IgD-negative memory B cell (primary cell): ENCODE results near the gene FRY. TPM values are rescaled to one million over a fixed set of nuclear protein-coding genes. Genes with fewer than 3 reads are reported as not detected.

Experiments used
- H3K27ac Mint-ChIP-seq, 3 donors: one replicate each; pipeline ENCODE4 v1.8.0; 2020 to 2022; ENCODE audit warnings: mild to moderate bottlenecking in 3 of 3, mixed read lengths in 3 of 3, moderate library complexity in 1 of 3
- H3K27me3 Mint-ChIP-seq: one replicate; pipeline ENCODE4 v1.8.0; 2021; ENCODE audit warnings: mixed read lengths
- H3K36me3 Mint-ChIP-seq: one replicate; pipeline ENCODE4 v1.8.0; 2020; ENCODE audit warnings: mild to moderate bottlenecking, mixed read lengths
- H3K4me1 Mint-ChIP-seq, 3 donors: one replicate each; pipeline ENCODE4 v1.8.0; 2020 to 2022; ENCODE audit warnings: mixed read lengths in 3 of 3, mild to moderate bottlenecking in 1 of 3
- H3K4me3 Mint-ChIP-seq, 4 donors: one replicate each; pipeline ENCODE4 v1.8.0; 2020 to 2022; ENCODE audit warnings: mild to moderate bottlenecking in 4 of 4, mixed read lengths in 4 of 4, moderate library complexity in 3 of 4
- H3K9me3 Mint-ChIP-seq, 3 donors: one replicate each; pipeline ENCODE4 v1.8.0; 2020 to 2021; ENCODE audit warnings: mixed read lengths in 3 of 3, mild to moderate bottlenecking in 1 of 3
- polyA plus RNA-seq: library from polyadenylated mRNA; unstranded; fragments of 300-500 nt; fragmentation: Illumina TruSeq; gene quantifications from one replicate; pipeline ENCODE4 v1.2.3, GENCODE V29; 2021

FRY gene
- polyA plus RNA-seq, 1 donor from 2014 or later, result 1.2 TPM

DNA sequence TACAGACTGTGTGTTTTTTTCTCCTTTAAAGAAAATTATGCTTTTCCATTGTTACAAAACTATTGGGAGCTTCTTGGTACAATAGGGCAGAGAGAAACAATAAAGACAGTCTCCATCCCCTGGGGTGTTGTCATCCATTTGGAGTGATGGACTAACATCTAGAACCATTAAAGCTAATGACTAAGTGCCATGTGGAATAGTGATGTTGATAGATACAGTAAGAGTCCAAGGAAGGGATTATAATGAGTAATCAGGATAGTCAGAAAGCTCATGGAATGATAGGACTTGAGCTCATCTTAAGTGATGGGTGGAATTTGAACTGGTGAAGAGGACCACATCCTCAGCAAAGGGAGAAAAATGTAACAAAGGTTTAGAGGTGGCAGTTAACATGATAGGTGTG lies 24.1 kb upstream of the FRY start:
- H3K4me1 Mint-ChIP-seq, result peaks cover 2 to 7% (median 2%) of the 10 kb centered on the region in 3 donors
- no peaks in the 10 kb centered on the region for H3K27me3 Mint-ChIP-seq
- no peaks in the 10 kb centered on the region for H3K9me3 Mint-ChIP-seq
- H3K27ac Mint-ChIP-seq, result peak overlapping the region in 1 of 3 donors; percentile 21
- H3K4me3 Mint-ChIP-seq, result no peak overlapping the region
- H3K36me3 Mint-ChIP-seq, result no peaks in the 10 kb centered on the region

DNA sequence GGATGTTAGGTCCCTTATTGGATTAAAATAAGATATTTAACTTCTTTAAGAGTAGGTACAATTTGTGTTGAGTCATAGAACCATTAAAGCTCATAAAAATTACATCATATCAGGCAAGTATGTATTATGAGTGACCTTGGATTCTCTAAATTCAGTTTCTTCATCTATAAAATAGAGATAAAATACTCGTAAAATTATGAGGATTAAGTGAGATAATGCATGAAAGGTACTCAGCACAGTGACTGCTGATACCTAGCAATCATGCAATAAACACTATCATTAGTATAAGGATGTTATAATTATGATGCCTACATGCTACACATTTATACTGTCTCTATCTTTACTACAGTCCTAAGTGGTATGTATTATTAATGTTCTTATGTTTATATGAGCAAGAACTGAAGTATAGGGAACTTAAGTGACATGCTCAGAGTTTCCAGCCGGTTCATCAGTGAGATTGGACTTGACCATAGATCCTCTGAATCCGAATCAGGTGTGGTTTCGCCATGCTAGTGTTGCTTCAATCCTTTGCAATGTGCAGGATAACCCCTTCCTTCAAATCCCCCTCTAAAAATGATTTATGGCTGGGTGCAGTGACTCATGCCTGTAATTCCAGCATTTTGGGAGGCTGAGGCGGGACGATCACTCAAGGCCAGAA lies 22.9 kb upstream of the FRY start:
- Mint-ChIP-seq H3K27me3 (no peaks in the 10 kb centered on the region), H3K27ac (no peak overlapping the region), H3K36me3 (peaks cover 1% of the 10 kb centered on the region), H3K9me3 (no peaks in the 10 kb centered on the region), H3K4me1 (peaks cover 2 to 7% (median 2%) of the 10 kb centered on the region in 3 donors), H3K4me3 (no peak overlapping the region)

DNA sequence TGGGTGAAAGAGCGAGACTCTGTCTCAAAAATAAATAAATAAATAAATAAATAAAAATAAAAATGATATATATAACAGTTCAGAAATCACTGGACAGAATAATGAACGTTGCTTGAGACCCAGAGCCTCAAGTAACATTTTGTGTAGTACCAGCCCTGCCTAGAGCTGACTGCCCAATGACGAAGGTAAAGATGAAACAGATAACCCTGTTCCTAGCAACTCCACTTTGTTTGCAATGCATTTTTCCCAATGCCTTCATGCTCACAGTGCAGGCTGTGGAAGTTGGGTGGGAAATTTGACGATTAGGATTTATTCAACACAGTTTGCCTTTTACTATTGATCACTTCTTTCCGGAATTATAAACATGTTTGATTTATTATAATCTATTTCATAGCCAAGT lies 22.2 kb upstream of the FRY start:
- Mint-ChIP-seq H3K4me1 (peaks cover 2 to 7% (median 2%) of the 10 kb centered on the region in 3 donors), H3K9me3 (no peaks in the 10 kb centered on the region), H3K4me3 (no peak overlapping the region), H3K27me3 (no peaks in the 10 kb centered on the region), H3K36me3 (peaks cover 1% of the 10 kb centered on the region), H3K27ac (no peak overlapping the region)

DNA sequence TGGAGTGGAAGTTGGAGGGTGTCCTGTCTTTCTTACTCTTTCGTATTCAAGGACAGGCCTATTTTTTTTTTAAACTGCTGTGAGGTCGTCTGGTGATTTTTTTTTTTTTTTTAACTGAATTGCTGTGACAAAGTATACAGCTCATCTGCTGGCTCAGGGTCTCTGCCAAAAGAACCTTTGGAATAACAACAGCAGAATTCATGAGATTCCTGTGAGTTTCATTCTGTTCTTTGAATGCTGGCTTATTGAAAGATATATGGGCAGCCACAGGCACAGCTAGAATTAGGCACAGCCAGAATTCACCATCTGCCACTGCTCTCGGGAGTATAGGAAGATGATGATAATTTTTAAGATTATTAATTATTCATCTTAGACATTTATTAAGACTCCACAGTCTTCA lies 21.4 kb upstream of the FRY start:
- H3K27ac Mint-ChIP-seq, result no peak overlapping the region
- H3K27me3 Mint-ChIP-seq, result no peaks in the 10 kb centered on the region
- peaks cover 1% of the 10 kb centered on the region for H3K36me3 Mint-ChIP-seq
- no peaks in the 10 kb centered on the region for H3K9me3 Mint-ChIP-seq
- H3K4me1 Mint-ChIP-seq, result peaks cover 2 to 7% (median 2%) of the 10 kb centered on the region in 3 donors
- H3K4me3 Mint-ChIP-seq, result no peak overlapping the region

DNA sequence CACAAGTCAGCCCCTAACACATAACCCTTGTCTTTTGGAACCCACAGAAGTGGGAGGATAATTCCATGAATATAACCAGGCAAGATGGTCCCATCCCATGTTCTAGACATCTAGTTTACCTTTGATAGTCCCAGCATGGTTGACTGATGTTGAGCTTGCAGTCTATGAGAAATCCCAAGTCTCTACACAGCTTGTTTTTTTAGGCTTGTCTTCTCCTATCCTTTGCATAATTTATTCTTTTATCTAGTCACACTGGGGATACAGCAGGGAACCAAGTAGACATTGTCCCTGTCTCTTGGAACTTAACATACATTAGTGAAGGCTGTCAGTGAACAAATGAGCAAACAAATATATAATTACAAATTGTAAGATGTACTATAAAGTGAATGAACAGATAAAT lies 19.6 kb upstream of the FRY start:
- Mint-ChIP-seq H3K27me3 (no peaks in the 10 kb centered on the region), H3K36me3 (peaks cover 1% of the 10 kb centered on the region), H3K4me3 (no peak overlapping the region), H3K4me1 (no peaks in the 10 kb centered on the region), H3K9me3 (no peaks in the 10 kb centered on the region), H3K27ac (no peak overlapping the region)

DNA sequence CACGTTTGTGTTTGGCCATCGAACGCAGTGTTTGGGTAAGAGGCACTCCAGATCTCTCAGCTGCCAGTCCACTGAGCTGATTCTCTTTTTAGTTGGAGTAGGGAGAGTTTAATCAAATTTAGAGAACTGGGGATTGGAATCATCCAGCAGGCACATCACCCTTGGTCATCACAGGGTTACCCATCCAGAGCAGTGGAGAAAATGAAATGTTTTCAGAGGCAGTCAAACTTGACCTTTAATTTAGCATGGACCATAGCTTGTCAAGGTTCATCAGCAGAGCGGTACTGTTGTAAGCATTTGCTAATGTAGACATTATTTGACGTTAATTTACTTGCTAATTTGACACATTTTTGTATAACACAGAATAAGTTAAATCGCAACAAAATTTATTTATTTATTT lies 18.4 kb upstream of the FRY start:
- Mint-ChIP-seq H3K9me3 (no peaks in the 10 kb centered on the region), H3K4me1 (no peaks in the 10 kb centered on the region), H3K27me3 (no peaks in the 10 kb centered on the region), H3K36me3 (peaks cover 1% of the 10 kb centered on the region), H3K4me3 (no peak overlapping the region), H3K27ac (no peak overlapping the region)

DNA sequence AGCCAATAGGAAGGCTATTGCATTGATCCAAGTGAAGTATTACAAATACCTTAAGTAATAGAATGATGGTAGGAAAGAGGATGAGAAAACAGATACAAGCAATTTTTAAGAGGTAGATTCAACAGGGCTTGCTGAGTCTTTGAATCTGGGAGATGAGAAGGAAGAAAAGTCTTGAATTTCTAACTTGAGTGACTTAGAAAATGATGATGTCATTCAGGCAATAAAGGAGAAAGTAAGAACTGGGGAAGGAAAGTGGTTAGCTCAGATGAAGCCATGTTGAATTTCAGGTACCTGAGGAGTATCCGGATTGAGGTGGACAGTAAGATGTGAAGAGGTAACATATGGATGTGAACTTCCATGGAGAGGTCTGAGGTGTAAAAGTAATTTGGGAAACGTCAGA lies 15.5 kb upstream of the FRY start:
- Mint-ChIP-seq H3K4me3 (no peak overlapping the region), H3K4me1 (no peaks in the 10 kb centered on the region), H3K27me3 (no peaks in the 10 kb centered on the region), H3K9me3 (no peaks in the 10 kb centered on the region), H3K36me3 (peaks cover 1% of the 10 kb centered on the region), H3K27ac (no peak overlapping the region)

DNA sequence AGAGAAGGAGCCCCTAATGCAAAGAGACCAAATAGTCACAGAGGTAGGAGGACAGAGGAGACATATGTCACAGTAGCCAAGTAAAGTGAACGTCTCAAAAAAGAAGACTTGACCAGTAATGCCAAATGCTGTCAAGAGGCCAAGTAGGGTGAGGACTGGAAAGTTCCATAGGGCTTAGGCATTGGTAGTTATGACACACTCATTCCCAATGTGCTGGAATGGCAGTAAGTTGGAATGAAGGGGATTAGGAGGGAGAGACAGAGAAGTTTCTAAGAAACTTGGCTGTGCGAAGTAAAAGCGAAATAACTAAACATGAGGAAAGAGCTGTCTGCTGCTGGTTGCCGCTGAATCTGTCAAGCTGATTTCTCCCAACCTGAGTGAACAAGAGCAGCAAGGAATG lies 14.9 kb upstream of the FRY start:
- Mint-ChIP-seq H3K4me3 (no peak overlapping the region), H3K27ac (no peak overlapping the region), H3K36me3 (peaks cover 1% of the 10 kb centered on the region), H3K4me1 (no peaks in the 10 kb centered on the region), H3K9me3 (no peaks in the 10 kb centered on the region), H3K27me3 (no peaks in the 10 kb centered on the region)

DNA sequence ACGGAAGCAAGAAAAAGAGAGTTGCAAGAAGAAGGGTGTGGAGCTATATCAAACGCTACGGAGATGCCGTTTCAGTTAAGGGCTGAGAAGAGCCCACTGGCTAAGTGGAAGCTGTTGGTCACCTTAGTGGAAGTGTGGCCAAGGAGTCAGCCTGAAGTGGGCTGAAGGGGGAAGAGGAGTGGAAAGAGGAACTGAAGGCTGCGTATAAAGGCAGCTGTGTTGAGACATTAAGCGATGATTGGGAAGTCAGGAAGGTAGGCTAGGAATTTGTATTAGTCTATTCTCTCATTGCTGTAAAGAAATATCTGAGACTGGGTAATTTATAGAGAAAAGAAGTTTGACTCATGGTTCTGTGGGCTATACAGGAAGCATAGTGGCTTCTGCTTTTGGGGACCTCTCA lies 14.1 kb upstream of the FRY start:
- H3K27me3 Mint-ChIP-seq, result no peaks in the 10 kb centered on the region
- H3K27ac Mint-ChIP-seq, result no peak overlapping the region
- no peak overlapping the region for H3K4me3 Mint-ChIP-seq
- H3K36me3 Mint-ChIP-seq, result peaks cover 1% of the 10 kb centered on the region
- no peaks in the 10 kb centered on the region for H3K4me1 Mint-ChIP-seq
- H3K9me3 Mint-ChIP-seq, result no peaks in the 10 kb centered on the region

DNA sequence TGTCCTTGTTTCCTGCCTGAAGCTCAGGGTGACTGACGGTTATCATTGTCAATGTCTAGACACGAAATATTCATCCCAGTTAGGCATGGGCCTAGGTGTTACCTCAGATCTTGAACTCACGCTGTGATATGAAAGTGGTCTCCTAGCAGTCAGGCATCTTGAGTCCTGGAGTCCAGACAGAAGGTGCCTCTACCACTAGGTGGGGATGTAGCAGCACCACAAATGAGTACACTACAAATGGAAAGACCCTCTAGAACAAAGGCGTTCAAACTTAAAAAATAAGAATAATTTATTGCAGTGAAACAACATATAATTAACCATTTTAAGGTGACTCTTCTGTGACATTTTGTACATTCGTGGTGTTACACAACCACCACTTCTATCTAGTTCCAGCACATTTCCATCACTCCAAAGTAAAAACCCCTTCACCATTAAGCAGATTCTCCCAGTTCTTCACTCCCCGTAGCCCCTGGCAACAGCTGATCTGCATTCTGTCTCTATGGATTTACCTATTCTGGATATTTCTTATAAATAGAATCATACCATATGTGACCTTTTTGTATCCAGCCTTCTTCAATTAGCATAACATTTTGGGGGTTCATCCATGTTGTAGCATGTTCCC lies 11.9 kb upstream of the FRY start:
- Mint-ChIP-seq H3K27me3 (no peaks in the 10 kb centered on the region), H3K9me3 (no peaks in the 10 kb centered on the region), H3K36me3 (no peaks in the 10 kb centered on the region), H3K4me3 (no peak overlapping the region), H3K27ac (peak overlapping the region in 1 of 3 donors; percentile 47), H3K4me1 (no peaks in the 10 kb centered on the region)

DNA sequence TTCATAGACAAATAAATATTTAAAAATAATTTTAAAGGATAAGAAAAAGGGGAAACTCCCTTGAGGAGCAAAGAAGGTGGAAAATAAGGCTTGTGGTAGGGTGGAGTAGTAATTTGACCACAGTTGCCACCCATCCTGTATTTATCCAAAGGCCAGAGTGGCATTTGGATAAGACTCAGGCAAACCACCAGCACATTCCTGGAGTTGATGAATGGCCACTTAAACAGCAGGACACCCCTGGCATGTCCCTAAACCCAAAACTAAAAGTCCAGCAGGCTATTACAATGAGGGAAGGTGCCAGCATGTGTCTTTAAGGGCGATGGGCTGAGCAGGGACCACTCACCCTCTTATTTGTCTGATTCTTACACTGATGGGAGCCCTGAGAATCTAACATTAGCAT lies 9.8 kb upstream of the FRY start:
- Mint-ChIP-seq H3K27me3 (no peaks in the 10 kb centered on the region), H3K4me1 (no peaks in the 10 kb centered on the region), H3K36me3 (no peaks in the 10 kb centered on the region), H3K9me3 (no peaks in the 10 kb centered on the region), H3K4me3 (no peak overlapping the region), H3K27ac (no peak overlapping the region)

DNA sequence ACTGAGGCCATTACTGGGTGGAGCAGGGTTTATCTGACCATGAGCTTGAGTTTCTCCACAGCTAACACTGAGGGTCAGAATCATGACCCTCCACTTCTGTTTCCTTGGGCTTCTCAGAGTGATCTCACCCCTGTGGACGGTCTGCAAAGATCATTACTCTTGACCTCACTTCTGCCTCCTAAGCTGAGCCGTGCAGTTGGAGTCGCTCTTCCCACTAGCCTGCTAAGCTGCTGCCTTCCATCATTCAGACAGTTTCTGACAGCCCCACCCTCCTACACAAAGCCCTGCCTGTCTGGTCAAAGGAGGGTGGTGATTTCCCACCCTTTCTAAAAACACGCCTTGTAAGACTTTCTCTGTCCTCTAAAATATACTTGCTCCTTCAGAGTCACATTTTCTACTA lies 9.3 kb upstream of the FRY start:
- Mint-ChIP-seq H3K4me1 (no peaks in the 10 kb centered on the region), H3K27ac (no peak overlapping the region), H3K36me3 (no peaks in the 10 kb centered on the region), H3K9me3 (no peaks in the 10 kb centered on the region), H3K4me3 (no peak overlapping the region), H3K27me3 (no peaks in the 10 kb centered on the region)

DNA sequence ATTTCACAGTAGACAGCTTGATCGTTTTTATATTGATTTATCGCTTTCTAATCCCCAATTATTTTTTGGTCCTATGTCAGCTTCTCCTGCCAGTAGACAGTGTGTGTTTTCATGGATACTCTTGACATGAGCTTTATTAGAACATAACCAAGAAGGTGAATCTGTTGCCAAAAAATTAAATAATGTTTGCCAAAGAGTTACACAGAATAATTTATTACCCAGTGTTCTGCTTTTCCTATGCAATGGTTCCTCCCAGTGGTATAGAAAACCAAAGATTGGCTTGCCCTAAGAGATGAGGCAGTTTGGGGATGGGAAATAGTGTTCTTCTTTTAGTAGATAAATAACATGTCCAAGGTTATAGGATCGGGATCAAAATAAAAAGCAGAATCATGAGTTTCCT lies 8.5 kb upstream of the FRY start:
- no peak overlapping the region for H3K27ac Mint-ChIP-seq
- H3K4me1 Mint-ChIP-seq, result no peaks in the 10 kb centered on the region
- no peaks in the 10 kb centered on the region for H3K36me3 Mint-ChIP-seq
- H3K9me3 Mint-ChIP-seq, result no peaks in the 10 kb centered on the region
- H3K4me3 Mint-ChIP-seq, result no peak overlapping the region
- no peaks in the 10 kb centered on the region for H3K27me3 Mint-ChIP-seq

DNA sequence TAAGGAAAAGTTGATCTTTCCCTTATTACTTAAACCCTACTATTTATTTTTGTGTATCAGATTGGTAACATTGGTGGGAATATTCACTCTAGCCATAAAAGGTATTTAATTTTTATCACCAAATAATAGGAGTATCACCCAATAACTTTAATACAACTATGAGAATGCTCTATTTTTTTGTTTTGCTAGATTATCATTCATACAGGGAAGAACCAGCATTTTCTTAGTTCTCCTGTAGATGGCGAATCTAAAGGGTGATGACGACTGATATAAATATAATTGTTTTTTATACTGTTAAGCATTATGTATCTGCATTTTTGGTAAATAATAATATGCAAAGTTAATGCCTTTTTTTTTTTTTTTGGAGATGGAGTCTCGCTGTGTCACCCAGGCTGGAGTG lies 7.9 kb upstream of the FRY start:
- H3K9me3 Mint-ChIP-seq, result no peaks in the 10 kb centered on the region
- H3K27ac Mint-ChIP-seq, result no peak overlapping the region
- H3K27me3 Mint-ChIP-seq, result no peaks in the 10 kb centered on the region
- peaks cover 0 to 3% (median 0%) of the 10 kb centered on the region in 3 donors for H3K4me1 Mint-ChIP-seq
- no peak overlapping the region for H3K4me3 Mint-ChIP-seq
- H3K36me3 Mint-ChIP-seq, result no peaks in the 10 kb centered on the region

DNA sequence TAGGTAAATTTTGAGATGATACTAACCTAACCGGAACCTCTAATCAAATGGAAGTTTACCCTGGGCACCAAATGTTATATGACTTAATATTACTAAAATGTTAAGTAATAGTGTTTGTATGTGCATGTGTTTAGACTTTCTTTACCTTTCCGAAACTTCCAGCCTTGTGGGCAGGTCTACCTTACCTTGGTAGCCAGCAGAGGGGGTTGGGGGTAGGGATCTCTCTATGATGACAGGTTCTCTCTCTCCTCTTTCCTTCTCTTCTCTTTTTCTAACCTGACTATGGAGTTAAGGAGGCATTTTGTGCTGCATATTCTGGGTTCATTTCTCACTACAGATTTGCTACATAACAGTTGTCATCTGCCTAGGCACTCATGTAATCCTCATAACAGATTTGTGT lies 6.8 kb upstream of the FRY start:
- no peaks in the 10 kb centered on the region for H3K27me3 Mint-ChIP-seq
- H3K27ac Mint-ChIP-seq, result no peak overlapping the region

DNA sequence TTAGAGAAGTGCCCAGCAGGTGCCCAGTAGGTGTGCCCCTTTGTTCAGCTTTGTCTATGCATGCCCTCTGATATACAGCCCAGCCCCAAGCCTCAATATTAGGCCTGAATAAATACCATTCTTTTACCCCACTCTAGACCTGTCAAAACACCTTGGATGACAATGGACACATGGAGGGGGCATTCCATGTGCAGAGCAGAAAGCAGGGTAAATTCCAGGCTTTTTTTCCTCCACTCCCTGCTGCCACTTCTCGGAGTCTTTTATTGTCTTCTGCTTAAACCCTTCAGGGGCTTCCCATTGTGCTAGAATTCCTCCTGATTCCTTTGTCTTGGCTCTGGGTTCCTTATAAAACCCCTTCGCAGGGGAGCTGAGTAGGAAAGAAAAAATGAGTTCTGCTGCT lies 5.8 kb upstream of the FRY start:
- no peak overlapping the region for H3K27ac Mint-ChIP-seq
- H3K9me3 Mint-ChIP-seq, result no peaks in the 10 kb centered on the region
- no peaks in the 10 kb centered on the region for H3K36me3 Mint-ChIP-seq
- H3K4me1 Mint-ChIP-seq, result peaks cover 3 to 5% (median 3%) of the 10 kb centered on the region in 3 donors
- no peak overlapping the region for H3K4me3 Mint-ChIP-seq
- H3K27me3 Mint-ChIP-seq, result peaks cover under 1% of the 10 kb centered on the region

More for the DNA sequence above, 6.8 kb upstream of the FRY start:
- H3K36me3 Mint-ChIP-seq, result no peaks in the 10 kb centered on the region
- H3K4me1 Mint-ChIP-seq, result peaks cover 0 to 3% (median 0%) of the 10 kb centered on the region in 3 donors
- no peaks in the 10 kb centered on the region for H3K9me3 Mint-ChIP-seq
- H3K4me3 Mint-ChIP-seq, result no peak overlapping the region
